DMS153 treated with DMSO at 0.1 percent for 48 hours (cell line): ENCODE measurements around the gene FRMD4A.

Experiments used
- DNase-seq: peaks from one replicate; lab custom pipeline; 2025; ENCODE audit not compliant: unreplicated experiment; lab: John Stamatoyannopoulos, UW

FRMD4A gene

DNA sequence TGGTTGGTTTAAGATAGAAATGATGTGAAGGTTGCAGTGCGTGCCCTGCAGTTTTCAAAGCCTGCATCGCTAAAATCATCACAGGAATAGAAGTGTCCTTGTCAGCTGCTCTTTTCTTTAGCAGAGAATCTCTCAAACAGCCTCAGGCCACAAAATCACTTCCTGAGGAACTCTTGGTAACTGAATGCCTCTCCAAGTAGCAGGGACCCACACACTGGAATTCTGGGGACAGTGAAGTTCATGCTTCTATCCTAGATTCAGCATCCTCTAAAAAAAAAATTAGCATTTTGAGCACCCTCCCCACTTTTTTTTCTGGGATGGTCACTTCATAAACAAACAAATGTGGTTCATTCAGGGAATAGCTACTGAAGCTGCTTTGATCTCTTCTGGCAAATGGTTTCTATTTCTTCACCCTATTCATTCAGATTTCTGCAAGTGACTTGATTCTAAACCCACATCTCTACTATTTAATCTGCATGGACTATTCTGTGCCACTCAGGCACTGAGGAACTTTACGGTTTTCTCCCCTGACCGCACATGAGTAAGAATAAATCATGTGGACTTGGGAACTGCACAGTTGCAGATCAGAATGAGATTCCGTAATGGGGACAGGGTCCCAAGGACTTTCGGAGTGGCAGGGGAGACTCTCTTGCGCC, 306.9 kb downstream of the FRMD4A start:
- no peak for DNase-seq

DNA sequence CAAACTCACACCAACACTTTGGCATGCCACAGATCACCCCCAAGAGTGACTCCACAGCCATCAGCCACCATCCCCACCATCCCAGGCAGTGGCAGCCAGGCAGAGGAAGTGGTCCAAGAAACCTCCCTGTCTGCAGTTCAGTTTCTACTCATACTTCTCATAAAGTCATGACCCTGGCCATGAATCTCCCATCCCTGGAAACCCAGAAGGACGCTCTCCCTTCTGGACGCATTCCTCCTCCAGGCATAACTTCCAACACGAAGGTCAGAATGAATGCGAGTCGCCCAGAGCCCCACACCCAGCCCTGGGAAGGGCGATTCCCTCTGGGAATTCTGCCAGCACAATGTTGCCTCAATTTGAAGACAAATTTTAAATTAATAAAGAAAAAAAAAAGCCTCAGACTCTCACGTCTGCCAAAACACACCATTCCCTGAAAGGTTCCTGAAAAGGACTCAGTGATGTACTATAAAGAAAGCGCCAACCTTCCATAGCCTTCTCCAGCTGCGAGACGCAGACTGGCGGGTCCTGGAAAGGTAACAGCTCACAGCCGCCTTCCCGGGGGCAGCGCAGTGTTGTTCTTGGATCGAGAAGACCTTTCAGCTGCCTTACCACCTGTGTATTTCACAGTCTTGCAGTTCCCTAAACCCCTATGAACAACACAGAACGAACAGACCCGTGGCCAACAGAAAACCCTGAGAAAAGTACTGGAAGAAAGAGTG, 307.6 kb downstream of the FRMD4A start:
- DNase-seq: no peak

DNA sequence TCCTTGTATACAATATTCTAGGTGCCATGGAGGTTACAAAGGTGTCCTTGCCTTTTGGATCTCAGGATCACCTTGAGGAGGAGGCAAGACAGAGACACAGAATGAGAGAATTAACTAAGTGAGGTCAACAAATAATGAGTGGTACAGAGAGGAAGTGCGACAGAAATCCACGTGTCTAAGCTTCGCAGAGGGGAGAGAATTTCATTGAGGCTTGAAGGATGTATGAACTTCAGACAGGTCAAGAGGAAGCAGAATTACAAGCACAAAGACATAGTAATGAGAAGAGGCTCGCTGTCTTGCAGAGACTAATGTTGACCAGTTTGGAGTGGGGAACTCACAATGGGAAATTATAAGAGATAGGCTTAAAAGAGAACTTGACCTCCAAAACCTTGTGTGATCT, 308.7 kb downstream of the FRMD4A start:
- DNase-seq: no peak

DNA sequence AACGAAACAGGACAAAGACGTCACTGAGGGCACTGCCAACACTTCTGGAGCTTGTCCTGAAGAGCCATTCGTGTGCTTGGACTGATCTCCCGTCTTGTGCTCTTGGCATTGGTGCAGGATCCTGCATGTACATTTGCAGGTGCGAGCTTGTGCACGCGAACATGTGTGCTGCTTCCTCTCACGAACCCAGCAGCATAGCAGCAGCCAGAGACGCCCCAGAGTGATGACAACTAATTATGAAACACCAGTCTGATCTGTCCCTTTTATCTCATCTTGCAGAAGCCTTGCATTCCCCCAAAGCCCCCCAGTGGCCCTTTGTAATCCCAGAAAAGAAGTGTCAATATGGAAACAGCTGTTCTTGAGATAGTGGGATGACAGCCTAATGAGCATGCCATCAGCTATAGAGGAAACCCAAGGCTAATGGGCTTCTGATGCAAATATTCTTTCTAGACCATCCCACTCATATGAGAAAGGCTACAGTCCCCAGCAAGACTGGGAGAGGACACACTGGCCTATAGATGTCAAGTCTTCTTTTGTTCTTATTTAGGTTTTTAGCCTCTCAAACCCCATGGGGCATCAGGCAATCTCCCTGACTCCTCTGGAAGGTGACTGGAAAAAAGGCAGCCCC, 310.6 kb downstream of the FRMD4A start:
- DNase-seq: no peak

DNA sequence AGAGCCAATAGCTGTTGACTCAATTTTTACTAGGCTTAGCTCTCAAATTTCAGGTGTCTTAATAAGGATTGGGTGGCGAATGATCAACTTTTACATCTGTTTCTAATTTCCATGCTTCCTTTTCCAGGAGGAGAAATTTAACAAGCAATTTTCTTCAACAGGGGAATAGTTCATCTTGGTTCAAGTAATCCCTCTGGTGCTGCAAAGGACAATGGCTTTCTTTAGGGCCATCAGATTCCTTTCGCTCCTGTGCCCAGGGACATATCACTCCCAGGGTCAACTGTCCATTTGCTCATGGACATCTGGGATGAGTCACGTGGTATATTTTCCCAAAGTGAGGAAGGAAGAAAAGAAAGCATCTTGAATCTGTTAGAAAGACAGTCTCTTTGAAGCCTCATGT, 313.3 kb downstream of the FRMD4A start:
- DNase-seq: no peak

DNA sequence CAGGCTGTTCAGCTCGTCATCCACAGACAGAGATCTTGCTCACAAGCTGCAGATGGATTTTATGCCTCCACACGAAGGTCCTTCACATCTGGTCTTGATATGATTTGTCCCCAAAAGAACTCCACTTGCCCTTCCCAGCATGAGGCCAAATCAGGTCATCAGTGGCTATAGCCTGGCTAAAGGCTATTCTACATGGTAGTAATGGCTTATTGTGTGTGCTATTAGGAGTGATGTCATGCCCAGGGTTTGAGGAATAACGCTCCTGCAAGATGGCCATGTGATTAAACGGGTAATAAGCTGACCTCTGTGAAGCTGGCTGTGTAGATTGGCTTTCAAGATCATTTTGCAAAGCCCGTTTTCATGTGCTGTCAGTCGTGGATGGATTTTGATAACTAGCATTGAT, 313.8 kb downstream of the FRMD4A start:
- no peak for DNase-seq

DNA sequence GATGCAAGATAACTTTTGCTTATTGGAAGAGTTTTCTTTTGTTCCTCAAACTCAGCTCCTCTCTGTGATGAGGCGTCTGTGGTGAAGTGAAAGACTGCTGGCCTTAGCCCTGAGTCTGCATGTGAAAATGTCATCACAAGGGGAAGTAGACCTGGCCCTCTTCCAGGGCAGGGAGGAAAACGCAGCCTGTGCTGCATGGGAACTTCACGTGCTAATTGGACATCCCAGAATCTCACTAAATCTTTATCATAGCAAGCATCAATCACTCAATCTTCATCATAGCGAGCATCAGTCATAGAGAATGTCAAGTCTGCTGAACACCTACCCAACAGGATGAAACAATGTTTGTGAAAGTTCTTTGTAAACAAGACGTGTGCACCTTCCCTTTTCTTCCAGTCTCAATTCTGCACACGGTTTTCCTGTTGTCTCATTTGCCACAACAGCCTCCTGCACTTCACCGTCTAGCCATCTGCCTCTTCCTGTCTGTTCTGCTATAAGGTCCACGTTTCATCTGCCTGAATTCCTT, 314.6 kb downstream of the FRMD4A start:
- DNase-seq: no peak

DNA sequence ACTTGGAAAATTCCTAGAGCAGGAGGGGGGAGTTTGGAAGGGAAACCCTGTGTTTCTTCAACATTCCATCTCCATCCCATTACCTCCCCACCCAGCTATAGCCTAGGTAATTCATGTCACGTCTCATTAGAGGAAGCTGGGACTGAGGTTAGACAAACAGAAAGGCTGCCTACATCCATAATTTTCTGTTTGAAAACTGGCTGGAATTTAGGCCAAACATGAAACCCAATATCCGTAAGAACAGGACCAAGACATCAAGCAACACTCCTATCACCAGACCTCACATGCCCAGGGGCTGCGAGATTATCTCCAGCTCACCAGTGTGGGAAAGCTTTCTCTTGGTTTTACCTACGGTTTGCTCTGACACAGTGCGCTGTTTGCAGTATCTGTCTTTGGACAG, 316.3 kb downstream of the FRMD4A start:
- no peak for DNase-seq

DNA sequence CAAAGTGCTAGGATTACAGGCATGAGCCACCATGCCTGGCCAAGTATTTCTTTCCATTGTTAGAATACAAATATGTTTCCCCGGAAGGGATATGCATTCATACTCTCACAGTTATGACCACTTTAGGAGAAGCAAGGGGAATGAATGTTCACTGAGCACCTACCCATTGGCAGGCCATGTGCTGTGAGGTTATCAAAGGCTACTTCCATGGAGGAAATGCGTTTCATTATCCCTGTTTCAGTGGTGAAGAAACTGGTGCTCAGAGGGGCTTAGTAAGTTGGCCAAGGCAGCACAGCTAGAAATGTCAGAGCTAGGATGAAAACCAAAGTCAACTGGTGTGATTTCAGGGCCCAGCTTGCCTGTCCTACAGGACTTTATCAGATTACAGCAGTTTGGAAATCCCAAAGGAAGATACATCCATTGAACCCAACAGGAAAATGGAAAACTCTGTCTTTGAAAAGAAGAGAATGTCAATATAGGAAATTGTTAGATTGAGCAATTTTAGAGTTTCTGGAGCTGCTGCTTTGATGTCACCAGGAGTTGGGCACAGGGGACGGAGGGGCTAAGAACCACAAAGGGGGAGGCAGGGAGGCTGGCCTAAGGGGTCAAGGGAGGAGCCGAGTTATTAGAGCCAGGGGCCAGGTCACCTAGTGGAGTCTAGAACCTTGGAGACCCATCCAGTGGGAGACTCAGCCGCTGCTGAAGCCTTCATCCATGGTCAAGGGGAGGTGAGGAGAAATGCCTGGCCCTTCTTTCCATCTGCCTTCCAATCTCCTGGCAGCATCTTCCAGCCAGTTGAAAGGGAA, 319.8 kb downstream of the FRMD4A start:
- no peak for DNase-seq

DNA sequence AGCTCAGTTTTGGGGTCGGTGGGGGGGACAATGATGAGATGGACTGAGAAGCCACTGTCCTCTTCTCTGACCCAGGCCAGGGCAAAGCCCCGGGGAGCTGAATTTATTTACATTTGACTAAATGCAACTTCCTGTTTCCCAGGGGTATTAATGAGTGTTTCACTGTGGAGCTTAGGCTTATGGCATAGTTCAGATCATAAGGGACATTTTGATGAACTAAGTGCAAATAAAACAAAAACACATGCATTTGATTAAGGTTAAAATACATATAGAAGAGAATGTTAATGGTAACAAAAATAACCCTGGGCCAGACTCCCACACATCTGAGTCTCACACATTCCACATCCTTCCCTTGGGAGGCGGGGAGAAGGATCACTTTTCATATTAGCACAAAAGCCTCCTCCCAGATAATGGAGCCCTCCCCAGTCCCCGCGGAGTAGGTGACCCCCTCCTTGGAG, 320.6 kb downstream of the FRMD4A start:
- DNase-seq: no peak

DNA sequence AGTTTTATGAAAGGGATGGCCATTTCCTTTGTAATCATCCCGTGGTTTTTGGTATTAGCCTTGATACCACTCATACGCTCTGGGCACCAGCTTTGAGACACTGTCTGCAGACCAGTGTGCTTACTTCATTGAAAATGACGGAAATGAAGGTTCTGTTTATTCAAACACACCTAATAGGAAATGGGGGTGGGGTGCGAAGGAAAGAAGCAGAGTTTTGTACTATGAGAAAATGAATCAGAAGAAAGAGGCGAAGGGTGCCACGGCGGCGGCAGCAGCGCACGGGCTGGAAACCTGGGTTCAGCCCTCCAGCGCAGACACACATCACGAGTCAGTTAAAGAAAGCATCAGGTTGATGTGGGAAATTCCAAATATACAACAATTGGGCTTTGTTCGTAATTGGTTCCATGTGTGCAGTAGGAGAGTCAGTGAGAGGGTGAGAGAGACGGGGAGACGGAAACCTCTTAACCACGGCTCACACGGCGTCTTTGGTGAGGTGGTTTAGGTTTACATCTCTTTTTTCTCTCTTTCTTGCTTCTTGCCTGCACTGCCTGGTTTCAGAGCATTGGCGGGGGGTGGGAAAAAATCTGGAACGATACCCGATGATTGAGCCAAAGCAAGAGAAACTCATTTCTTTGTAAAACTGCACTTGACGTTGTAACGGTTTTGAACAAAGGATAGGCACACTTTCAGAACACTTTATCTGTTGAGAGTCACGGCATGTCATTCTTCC, 321.2 kb downstream of the FRMD4A start:
- no peak for DNase-seq

DNA sequence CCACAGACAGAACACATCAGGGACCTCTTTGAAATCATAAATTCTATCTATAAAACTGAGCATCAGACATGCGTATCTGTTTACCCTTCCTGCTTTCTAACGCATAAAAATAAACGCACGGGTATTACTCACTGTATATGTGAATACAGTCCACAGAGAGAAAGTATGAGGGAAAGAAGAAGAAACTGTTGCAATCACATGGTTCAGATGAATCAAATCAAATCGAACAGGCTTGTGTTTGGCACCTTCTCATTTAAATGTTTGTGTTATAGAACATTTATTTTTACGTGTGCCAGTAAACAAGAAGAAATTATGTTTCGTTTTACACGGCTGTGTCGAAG, 322.0 kb downstream of the FRMD4A start:
- no peak for DNase-seq

DNA sequence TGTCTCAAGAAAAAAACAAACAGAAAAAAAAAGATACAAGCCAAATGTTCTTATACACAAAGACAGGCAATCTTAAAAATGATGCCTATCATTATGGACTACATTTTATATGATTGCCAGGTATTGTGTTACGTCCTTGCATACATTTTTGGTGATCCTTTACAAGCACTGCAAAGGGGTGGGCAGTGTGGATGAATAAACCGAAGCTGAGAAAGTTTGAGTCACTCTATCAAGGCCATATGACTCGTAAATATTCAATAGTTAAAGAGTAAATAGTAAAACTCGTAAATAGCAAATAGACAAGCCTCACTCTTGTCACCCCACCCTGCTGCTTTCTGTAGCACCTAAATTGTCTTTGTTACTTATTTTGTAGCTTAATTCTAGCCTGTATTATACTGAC, 326.2 kb downstream of the FRMD4A start:
- DNase-seq: no peak

DNA sequence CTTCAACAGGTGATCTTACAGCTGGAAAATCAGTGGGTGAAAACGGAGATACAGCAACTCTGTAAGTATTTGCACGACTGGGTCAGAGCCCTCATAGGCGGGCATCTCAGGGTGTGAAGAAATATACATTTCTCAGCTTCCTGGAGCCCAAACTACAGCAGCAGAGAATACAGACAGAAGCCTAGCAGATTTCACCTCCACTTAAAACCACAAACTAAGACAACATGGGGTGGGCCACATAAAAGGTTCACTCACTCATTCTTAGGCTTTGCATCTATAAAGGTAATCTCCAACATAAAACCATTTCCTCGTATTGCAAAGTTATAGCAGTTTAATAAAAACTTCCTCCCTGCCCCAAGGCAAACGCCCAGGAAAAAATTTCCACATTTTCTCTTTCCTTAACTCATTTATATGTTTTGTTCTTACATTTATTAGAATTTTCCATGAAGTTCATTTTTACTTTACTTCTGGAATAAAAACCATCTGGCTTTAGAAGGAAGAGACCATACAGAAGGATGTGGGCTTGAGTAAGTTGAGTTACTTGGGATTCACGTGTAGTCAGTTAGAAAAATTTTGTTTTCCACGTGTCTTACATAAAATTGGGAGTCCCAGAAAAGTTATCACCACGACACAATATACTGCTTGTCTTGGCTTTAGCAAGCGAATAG, 327.1 kb downstream of the FRMD4A start:
- DNase-seq: no peak

DNA sequence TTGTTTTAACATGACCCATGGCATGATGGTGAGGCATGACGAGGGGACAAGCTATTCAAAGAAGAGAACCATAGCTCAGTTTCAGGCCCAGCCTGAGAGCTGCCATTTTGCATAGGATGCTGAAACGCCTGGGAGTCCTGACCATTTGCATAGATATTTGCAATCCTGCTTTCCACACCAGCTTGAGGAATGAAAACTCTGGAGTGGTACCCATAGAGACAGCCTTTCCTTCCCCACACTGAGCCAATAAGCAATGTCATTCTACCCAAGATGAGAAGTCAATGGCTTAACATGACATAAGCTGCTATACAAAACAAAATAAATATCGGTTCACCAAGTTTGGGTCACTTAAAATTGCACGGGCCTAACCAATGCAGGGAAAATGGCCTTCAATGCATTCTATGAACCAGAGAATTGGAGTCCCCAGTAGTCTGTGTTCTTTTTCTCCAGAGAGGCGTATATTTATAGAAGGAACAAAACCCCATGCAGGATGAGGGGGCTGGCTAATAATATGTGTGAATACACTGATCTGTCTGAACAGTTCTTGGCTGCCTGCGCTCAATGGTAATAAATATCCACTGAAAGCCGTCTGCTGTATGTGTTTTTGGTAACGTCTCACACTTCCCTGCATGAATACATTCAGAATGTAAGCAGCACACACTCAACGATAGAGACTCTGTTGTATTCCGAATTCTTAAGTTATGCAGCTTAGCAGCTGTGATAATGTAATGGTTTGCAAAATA, 329.3 kb downstream of the FRMD4A start:
- no peak for DNase-seq

DNA sequence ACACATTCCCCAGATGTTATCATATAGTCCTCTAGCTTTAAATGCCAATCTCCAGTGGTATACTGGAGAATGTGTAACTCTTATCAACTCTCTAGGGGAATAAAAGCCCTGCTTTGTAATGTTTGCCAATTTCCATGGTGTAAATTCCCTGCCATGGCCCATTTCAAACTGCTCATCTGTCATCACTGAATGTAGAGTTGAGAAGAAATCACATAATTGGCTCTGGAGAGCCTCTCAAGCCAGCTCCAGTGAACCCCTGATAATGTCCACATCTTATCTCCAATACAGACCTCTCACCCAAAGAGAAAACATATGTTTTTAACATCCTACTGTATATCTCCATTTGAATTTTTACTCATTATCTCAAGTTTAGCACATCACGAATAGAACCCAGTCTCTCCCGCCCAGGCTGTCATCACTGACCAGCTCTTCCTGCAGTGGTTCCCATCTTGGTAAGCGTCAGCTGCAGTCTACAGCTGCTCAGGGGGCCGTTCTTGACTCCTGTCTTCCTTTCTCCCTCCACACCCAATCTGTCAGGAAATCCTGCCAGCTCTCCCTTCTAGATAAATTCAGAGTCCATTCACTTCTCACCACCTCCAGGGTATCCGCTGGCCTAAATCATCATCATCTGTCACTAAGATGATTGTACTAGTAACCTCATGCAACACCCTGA, 332.4 kb downstream of the FRMD4A start:
- DNase-seq: no peak

DNA sequence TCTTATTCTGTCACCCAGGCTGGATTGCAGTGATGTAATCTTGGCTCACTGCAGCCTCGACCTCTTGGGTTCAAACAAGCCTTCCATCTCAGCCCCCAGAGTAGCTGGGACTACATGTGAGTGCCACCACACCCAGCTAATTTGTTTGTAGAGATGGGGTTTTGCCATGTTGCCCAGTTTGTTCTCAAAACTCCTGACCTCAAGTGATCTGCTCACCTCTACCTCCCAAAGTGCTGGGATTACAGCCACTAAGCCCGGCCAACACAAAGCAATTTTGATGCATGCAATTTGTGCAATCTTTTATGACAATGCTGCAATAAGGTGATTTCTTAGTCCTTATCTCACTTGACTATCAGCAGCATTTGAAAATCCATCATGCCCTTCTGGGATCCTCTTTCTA, 333.1 kb downstream of the FRMD4A start:
- no peak for DNase-seq

DNA sequence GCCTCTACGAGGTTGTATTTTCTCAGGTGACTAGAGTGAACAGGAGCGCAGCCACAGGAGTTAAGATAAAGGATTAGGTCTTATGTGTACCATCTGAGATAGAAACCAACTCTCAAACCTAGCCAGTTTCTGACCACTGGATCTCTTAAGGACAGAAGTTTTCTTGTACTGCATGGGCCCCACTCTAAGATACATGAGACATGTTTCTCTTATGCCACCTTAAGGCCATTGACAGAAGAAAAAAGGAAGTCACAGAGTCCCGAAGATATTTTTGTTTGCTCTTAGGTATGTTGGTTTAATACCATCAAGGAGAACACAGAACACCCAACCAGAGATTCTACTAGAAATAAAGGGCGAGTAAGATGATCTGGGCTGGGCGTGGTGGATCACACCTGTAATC, 335.8 kb downstream of the FRMD4A start:
- no peak for DNase-seq

DNA sequence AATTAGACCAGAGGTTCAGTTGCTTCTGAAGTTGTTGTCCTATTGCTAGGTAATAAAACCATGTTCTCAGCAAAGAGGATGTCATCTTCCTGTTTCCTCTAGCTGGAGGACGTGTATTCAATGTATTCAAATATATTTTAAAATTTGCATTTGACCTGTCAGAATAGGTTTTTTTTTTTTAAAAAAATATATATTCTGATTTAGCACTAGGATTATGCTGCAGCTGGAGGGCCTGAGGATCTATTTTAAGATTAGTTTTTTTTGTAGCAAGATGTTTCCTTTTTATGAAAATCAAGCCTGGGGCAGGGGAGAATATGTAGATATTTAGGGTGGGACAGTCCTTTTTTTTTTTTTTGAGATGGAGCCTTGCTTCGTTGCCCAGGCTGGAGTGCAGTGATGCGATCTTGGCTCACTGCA, 337.0 kb downstream of the FRMD4A start:
- no peak for DNase-seq
